T-helper 1 cell treated with Interleukin-12 subunit alpha and Interleukin-12 subunit beta and Interleukin-4 antibody, amounts not matched to agents 30 μg/mL and 1 μg/mL, for 36 hours (primary cell): ENCODE results near the gene DNAJC9.
"Not testable (repeated sequence)": the region's sequence is repeated elsewhere in the genome, so short reads cannot be mapped to it uniquely, and the experiment has no call there.

Source experiments
- H3K27ac Mint-ChIP-seq: one replicate; pipeline ENCODE4 v1.8.0; 2021; ENCODE audit warnings: mild to moderate bottlenecking, mixed read lengths
- H3K27me3 Mint-ChIP-seq: one replicate; pipeline ENCODE4 v1.8.0; 2021; ENCODE audit warnings: low read depth, mixed read lengths
- H3K36me3 Mint-ChIP-seq: one replicate; pipeline ENCODE4 v1.8.0; 2021; ENCODE audit warnings: low read depth, mixed read lengths
- H3K4me1 Mint-ChIP-seq: one replicate; pipeline ENCODE4 v1.8.0; 2021; ENCODE audit warnings: low read depth, mixed read lengths
- H3K4me3 Mint-ChIP-seq: one replicate; pipeline ENCODE4 v1.8.0; 2021; ENCODE audit warnings: mild to moderate bottlenecking, moderate library complexity, mixed read lengths
- H3K9me3 Mint-ChIP-seq: one replicate; pipeline ENCODE4 v1.8.0; 2021; ENCODE audit warnings: mixed read lengths

The DNAJC9 gene, protein sequence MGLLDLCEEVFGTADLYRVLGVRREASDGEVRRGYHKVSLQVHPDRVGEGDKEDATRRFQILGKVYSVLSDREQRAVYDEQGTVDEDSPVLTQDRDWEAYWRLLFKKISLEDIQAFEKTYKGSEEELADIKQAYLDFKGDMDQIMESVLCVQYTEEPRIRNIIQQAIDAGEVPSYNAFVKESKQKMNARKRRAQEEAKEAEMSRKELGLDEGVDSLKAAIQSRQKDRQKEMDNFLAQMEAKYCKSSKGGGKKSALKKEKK

DNA sequence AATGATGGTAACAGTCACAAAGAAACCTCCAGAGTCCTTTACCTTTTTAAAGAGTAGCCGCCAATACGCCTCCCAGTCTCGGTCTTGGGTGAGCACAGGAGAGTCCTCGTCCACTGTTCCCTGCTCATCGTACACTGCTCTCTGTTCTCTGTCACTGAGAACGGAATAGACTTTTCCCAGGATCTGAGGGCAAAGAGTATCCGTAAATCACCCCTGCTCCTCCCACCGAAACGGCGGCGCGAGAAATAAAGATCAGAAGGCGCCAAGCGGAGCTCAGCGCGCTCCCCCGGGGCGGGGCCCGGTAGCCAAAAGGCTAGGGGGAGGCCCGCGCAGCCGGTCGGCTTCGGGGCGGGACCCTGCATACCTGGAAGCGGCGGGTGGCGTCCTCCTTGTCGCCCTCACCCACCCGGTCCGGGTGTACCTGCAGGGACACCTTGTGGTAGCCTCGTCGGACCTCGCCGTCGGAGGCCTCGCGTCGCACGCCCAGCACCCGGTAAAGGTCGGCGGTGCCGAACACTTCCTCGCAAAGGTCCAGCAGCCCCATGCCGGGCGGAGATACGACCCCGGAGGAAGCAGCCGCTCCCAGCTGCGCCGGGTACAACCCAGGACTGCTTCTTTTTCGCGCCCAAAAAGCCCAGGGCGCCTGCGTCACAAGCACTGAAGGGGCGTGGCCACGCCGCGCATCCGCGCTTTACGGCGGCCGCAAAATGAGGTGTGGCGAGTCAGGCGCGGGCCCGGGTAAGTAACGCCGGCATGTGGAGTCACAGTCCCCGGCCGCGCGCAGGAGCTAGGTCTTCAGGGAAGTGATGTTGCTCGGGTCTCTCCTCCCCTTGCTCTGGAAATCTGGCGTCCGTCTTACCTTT is at the start of gene DNAJC9:
Gene DNAJC9, minus strand, starts transcription at position 610 of the 863 bp plus-strand sequence. Its CDS starts 66 bp downstream, at position 544.
- no peaks in the 10 kb centered on the region for H3K9me3 Mint-ChIP-seq
- peaks cover 50% of the 10 kb centered on the region for H3K4me1 Mint-ChIP-seq
- no peaks in the 10 kb centered on the region for H3K27me3 Mint-ChIP-seq
- H3K36me3 Mint-ChIP-seq, result peaks cover 56% of the 10 kb centered on the region
- peak within 1 kb of the TSS; percentile 96 for H3K27ac Mint-ChIP-seq
- peak within 1 kb of the TSS; percentile 97 for H3K4me3 Mint-ChIP-seq

DNA sequence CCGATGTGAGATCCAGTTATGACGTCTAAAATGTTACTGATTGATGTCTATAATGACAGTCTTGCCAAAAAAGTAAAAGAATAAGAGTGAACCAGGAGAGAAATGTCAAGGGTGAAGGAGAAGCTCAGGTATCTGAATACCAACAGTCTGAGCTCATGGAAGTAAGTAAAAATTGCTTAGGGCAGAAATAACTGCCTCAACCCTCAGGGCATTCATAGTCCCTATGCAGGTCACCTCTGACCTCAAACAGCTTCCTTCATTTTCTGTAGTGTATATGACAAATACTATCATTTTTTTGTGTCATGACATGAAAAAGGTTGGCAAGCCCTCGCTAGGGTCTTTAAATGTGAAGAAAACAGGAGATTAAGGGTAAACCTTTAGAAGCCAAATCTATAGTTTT is 46.4 kb upstream of the DNAJC9 start:
- Mint-ChIP-seq H3K9me3 (peaks cover 4% of the 10 kb centered on the region), H3K27ac (no peak overlapping the region), H3K4me1 (peaks cover 4% of the 10 kb centered on the region), H3K4me3 (no peak overlapping the region), H3K27me3 (peaks cover 21% of the 10 kb centered on the region), H3K36me3 (peaks cover 4% of the 10 kb centered on the region)

DNA sequence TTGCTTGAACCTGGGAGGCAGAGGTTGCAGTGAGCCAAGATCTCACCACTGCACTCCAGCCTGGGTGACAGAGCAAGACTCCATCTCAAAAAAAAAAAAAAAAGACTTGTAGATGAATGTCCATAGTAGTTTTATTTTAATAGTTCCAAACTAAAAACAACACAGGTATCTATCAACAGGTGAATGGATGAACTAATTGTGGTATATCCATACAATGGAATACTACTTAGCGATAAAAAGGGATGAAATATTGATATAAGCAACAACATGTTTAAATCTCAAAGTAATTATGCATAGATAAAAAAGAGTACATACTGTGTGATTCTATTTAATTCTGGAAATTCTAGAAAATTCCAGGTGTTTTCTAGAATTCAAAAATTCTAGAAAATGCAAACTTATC is 42.9 kb upstream of the DNAJC9 start:
- Mint-ChIP-seq H3K4me1 (no peaks in the 10 kb centered on the region), H3K27ac (no peak overlapping the region), H3K36me3 (peaks cover 4% of the 10 kb centered on the region), H3K27me3 (peaks cover 8% of the 10 kb centered on the region), H3K4me3 (no peak overlapping the region), H3K9me3 (peaks cover 4% of the 10 kb centered on the region)

DNA sequence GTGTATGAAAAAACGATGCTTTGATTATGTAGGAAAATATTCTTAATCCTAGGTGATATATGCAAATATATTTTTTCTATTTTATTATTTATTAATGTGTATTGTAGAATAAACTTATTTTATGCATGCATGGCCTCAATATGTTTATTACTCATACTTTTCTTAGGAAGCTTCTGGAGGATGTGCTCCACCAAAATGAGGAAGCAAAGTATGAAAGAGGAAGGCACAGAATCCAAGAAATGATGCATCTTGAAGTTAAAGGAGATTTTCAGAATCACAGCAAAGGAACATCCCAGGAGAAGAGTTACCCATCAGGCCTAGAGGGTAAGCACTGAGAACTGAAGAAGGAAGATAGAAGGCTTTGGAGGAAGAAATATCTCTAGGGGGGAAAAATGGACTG is 40.4 kb upstream of the DNAJC9 start:
- Mint-ChIP-seq H3K9me3 (peaks cover 4% of the 10 kb centered on the region), H3K4me1 (no peaks in the 10 kb centered on the region), H3K36me3 (peaks cover 4% of the 10 kb centered on the region), H3K4me3 (no peak overlapping the region), H3K27me3 (no peaks in the 10 kb centered on the region), H3K27ac (no peak overlapping the region)

DNA sequence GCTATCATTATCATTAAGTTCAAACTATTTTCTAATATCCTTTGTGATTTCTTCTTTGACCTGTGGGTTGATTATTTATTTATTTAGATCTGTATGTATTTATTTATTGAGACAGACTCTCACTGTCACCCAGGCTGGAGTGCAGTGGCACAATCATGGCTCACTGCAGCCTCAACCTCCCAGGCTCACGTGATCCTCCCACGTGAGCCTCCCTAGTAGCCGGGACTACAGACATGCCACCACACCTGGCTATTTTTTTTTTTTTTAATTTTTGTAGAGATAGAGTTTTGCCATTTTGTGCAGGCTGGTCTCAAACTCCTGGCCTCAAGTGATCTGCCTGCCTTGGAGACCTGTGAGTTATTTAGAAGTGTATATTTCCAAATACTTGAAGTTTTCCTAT is 34.0 kb upstream of the DNAJC9 start:
- Mint-ChIP-seq H3K4me1 (no peaks in the 10 kb centered on the region), H3K27me3 (peaks cover 19% of the 10 kb centered on the region), H3K36me3 (no peaks in the 10 kb centered on the region), H3K27ac (no peak overlapping the region), H3K9me3 (no peaks in the 10 kb centered on the region), H3K4me3 (no peak overlapping the region)

DNA sequence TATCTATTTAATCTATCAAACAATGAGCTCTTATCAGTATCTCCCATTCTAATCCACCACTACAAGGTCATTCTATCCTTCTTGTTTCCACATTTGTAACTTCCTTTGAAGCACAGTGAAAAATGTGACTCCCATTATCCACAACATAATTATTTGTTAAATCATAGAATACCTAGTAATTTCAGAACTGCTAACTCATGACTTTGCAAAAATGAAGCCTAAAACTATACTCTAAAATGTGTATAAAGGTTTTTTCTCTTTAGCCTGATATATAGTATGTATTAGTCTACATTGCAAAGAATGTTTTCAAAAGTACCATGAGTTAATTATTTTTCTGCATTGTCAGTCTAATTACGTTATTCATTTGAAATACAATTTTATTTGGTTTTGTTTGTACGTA is 17.4 kb upstream of the DNAJC9 start:
- Mint-ChIP-seq H3K27me3 (peaks cover 7% of the 10 kb centered on the region), H3K9me3 (no peaks in the 10 kb centered on the region), H3K36me3 (no peaks in the 10 kb centered on the region), H3K27ac (no peak overlapping the region), H3K4me3 (no peak overlapping the region), H3K4me1 (no peaks in the 10 kb centered on the region)

GRCh38 chr10:73263693-73264347 is 16.8 kb upstream of the DNAJC9 start:
- Mint-ChIP-seq H3K4me1 (no peaks in the 10 kb centered on the region), H3K36me3 (no peaks in the 10 kb centered on the region), H3K9me3 (peaks cover 4% of the 10 kb centered on the region), H3K4me3 (no peak overlapping the region), H3K27ac (no peak overlapping the region), H3K27me3 (peaks cover 7% of the 10 kb centered on the region)

DNA sequence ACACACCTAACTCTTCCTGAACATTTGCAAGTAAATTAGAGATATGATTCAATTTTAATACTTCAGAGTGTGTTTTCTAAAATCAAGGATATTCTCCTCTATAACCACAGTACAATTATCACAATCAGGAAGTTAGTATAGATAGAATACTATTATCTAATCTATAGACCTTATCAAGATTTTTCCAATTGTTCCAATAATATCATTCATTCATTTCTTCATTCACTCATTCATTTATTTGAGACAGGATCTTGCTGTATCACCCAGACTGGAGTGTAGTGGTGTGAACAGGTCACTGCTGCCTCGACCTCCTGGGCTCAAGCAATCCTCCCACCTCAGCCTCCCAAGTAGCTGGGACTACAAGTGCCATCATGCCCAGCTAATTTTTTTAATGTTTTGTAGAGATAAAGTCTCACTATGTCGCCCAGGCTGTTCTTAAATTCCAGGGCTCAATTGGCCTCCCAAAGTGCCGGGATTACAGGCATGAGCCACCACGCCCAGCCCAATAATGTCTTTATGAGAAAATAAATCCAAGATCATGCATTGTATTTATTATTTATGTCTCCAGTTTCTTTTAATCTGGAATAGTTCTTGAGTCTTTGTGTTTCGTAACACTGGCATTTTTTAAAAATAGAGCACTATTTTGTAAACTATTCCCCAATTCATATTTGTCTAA is 16.0 kb upstream of the DNAJC9 start:
- Mint-ChIP-seq H3K4me3 (no peak overlapping the region), H3K27me3 (peaks cover 7% of the 10 kb centered on the region), H3K36me3 (no peaks in the 10 kb centered on the region), H3K9me3 (peaks cover 8% of the 10 kb centered on the region), H3K4me1 (no peaks in the 10 kb centered on the region), H3K27ac (no peak overlapping the region)

- Mint-ChIP-seq H3K9me3 (peaks cover 8% of the 10 kb centered on the region), H3K4me3 (no peak overlapping the region), H3K36me3 (no peaks in the 10 kb centered on the region), H3K27ac (no peak overlapping the region), H3K27me3 (peaks cover 4% of the 10 kb centered on the region), H3K4me1 (no peaks in the 10 kb centered on the region)
These were observed 15.2 kb upstream of the DNAJC9 start for GRCh38 chr10:73262105-73262730.

DNA sequence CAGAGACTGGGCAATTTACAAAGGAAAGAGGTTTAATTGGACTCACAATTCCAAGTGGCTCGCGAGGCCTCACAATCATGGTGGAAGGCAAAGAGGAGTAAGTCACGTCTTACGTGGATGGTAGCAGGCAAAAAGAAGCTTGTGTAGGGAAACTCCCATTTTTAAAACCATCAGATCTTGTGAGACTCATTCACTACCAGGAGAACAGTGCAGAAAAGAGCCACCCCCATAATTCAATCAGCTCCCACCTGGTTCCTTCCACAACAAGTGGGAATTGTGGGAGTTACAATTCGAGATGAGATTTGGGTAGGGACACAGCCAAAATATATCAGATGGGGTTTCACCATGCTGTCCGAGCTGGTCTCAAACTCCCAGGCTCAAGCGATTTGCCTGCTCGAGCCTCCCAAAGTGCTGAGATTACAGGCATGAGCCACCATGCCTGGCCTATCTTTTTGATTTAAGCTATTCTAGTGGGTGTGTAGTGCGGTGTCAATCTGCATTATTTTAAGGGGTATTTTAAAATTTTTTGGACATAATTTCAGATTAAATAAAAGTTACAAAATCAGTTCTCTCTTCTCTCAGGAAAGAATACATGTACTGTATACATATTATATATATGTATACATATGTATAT is 14.4 kb upstream of the DNAJC9 start:
- peaks cover 8% of the 10 kb centered on the region for H3K9me3 Mint-ChIP-seq
- peaks cover 4% of the 10 kb centered on the region for H3K27me3 Mint-ChIP-seq
- no peaks in the 10 kb centered on the region for H3K4me1 Mint-ChIP-seq
- H3K4me3 Mint-ChIP-seq, result no peak overlapping the region
- no peak overlapping the region for H3K27ac Mint-ChIP-seq
- H3K36me3 Mint-ChIP-seq, result no peaks in the 10 kb centered on the region

GRCh38 chr10:73258612-73259011 is 11.6 kb upstream of the DNAJC9 start:
- not testable (repeated sequence) for H3K36me3 Mint-ChIP-seq, H3K27ac Mint-ChIP-seq, H3K27me3 Mint-ChIP-seq

GRCh38 chr10:73253225-73253555 is 6.1 kb upstream of the DNAJC9 start:
- H3K27me3 Mint-ChIP-seq, result no peaks in the 10 kb centered on the region

More at GRCh38 chr10:73258612-73259011, 11.6 kb upstream of the DNAJC9 start:
- H3K4me3 Mint-ChIP-seq, H3K9me3 Mint-ChIP-seq, H3K4me1 Mint-ChIP-seq: not testable (repeated sequence)

DNA sequence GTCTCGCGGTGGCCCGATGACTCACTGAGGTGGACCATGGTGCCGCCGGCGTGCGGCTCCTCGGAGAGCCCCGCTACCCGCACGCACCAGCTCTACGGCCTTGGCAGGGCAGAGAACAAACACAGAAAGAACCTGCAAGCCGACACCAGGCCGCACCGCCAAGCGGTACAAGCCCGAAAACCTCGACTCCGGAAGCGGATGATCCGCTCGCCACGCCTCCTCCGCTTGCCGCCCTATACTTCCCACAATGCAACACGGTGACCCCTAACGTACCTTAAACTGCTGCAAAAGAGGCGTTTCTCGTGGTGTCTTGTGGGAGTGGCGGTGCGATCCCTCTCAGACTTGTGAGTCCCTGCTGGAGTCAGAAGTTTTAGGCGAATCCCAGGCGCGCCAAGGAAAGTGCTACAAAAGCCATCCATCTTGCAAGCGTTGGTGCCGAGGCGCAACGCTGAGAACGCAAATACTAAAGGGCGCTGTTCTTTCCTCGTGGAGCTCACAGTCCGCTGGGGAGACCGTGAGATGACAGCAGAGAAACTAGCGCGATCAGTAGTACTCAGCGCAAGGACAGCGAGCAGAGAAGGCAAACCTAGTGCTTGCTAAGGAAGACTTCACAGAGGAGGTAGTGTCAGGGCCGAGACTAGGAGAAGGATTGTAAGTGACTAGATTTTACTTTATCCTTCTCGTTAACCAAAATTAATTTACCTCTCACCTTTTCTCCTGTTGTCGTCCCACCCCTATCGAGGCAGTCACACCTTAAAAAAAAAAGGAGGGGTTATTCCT is 5.6 kb upstream of the DNAJC9 start, which contains the start of gene MRPS16:
Gene MRPS16, minus strand, starts transcription at position 200 of the 780 bp plus-strand sequence. Its CDS starts 162 bp downstream, at position 38.
- Mint-ChIP-seq H3K27me3 (no peaks in the 10 kb centered on the region), H3K4me3 (peak within 1 kb of the TSS; percentile 97), H3K4me1 (peaks cover 21% of the 10 kb centered on the region), H3K9me3 (no peaks in the 10 kb centered on the region), H3K36me3 (peaks cover 24% of the 10 kb centered on the region), H3K27ac (peak within 1 kb of the TSS; percentile 96)

More at GRCh38 chr10:73253225-73253555, 6.1 kb upstream of the DNAJC9 start:
- peaks cover under 1% of the 10 kb centered on the region for H3K9me3 Mint-ChIP-seq
- peaks cover 15% of the 10 kb centered on the region for H3K4me1 Mint-ChIP-seq
- peaks cover 22% of the 10 kb centered on the region for H3K36me3 Mint-ChIP-seq
- peak overlapping the region; percentile 97 for H3K4me3 Mint-ChIP-seq
- peak overlapping the region; percentile 96 for H3K27ac Mint-ChIP-seq
